Measurements from ENCODE around the gene TEAD3. TPM values are rescaled to one million over a fixed set of nuclear protein-coding genes. Genes with fewer than 3 reads are reported as not detected.

TEAD3 gene
- total and polyA plus RNA-seq, 4 donors = 15.0 to 20.7 (median 18.5) TPM

- H3K36me3 ChIP-seq (ENCODE audit: control insufficient read depth in 4 of 4, insufficient read depth in 4 of 4, low read length in 4 of 4) = peaks cover 0 to 24% (median 17%) of the 10 kb centered on the region in 4 donors
- H3K9me3 ChIP-seq (ENCODE audit: control insufficient read depth in 4 of 4, insufficient read depth in 3 of 4, low read length in 3 of 4) = no peaks in the 10 kb centered on the region
- H3K27me3 ChIP-seq (ENCODE audit: control insufficient read depth in 3 of 3, insufficient read depth in 3 of 3, low read length in 2 of 3) = no peaks in the 10 kb centered on the region
- no peak overlapping the region for H3K9ac ChIP-seq (ENCODE audit: insufficient read depth in 1 of 2, low read length in 2 of 2)
- H3K4me3 ChIP-seq = no peak overlapping the region
- WGBS, 2 donors = 79 to 90% methylated on average over 3 of the region's 3 CpGs
- TF ChIP-seq CTCF (IDR thresholded peaks at IDR 0.05; ENCODE audit: control extremely low read depth, extremely low read depth) = no peak
- H3K27ac ChIP-seq (ENCODE audit: low read depth in 1 of 2, low read length in 1 of 2) = no peak overlapping the region
- DNase-seq (no peak), ATAC-seq (ENCODE audit: insufficient read depth, low FRiP score) (no peak)
- peaks cover 0 to 2% (median 0%) of the 10 kb centered on the region in 5 donors for H3K4me1 ChIP-seq (ENCODE audit: control insufficient read depth in 5 of 5, insufficient read depth in 5 of 5, low read length in 5 of 5)
Observed at GRCh38 chr6:35461270-35461669, 35.6 kb downstream of the TEAD3 start.

GRCh38 chr6:35457907-35458306 is 39.0 kb downstream of the TEAD3 start:
- ATAC-seq (ENCODE audit: insufficient read depth, low FRiP score) = no peak
- Histone ChIP-seq H3K4me1 (ENCODE audit: control insufficient read depth in 5 of 5, insufficient read depth in 5 of 5, low read length in 5 of 5) (peaks cover 0 to 18% (median 2%) of the 10 kb centered on the region in 5 donors), H3K9ac (ENCODE audit: insufficient read depth in 1 of 2, low read length in 2 of 2) (no peak overlapping the region), H3K36me3 (ENCODE audit: control insufficient read depth in 4 of 4, insufficient read depth in 4 of 4, low read length in 4 of 4) (peaks cover 0 to 25% (median 18%) of the 10 kb centered on the region in 4 donors), H3K27ac (ENCODE audit: low read depth in 1 of 2, low read length in 1 of 2) (no peak overlapping the region), H3K27me3 (ENCODE audit: control insufficient read depth in 3 of 3, insufficient read depth in 3 of 3, low read length in 2 of 3) (no peaks in the 10 kb centered on the region), H3K9me3 (ENCODE audit: control insufficient read depth in 4 of 4, insufficient read depth in 3 of 4, low read length in 3 of 4) (no peaks in the 10 kb centered on the region), H3K4me3 (no peak overlapping the region)
- no peak for DNase-seq
- WGBS, 2 donors = 85 to 87% methylated on average over 4 of the region's 4 CpGs
- TF ChIP-seq CTCF (IDR thresholded peaks at IDR 0.05; ENCODE audit: control extremely low read depth, extremely low read depth) = no peak

GRCh38 chr6:35454391-35455110 is 42.3 kb downstream of the TEAD3 start:
- Histone ChIP-seq H3K4me1 (ENCODE audit: control insufficient read depth in 5 of 5, insufficient read depth in 5 of 5, low read length in 5 of 5) (peaks cover 0 to 25% (median 4%) of the 10 kb centered on the region in 5 donors), H3K27me3 (ENCODE audit: control insufficient read depth in 3 of 3, insufficient read depth in 3 of 3, low read length in 2 of 3) (no peaks in the 10 kb centered on the region), H3K36me3 (ENCODE audit: control insufficient read depth in 4 of 4, insufficient read depth in 4 of 4, low read length in 4 of 4) (peaks cover 0 to 15% (median 9%) of the 10 kb centered on the region in 4 donors), H3K9me3 (ENCODE audit: control insufficient read depth in 4 of 4, insufficient read depth in 3 of 4, low read length in 3 of 4) (no peaks in the 10 kb centered on the region), H3K27ac (ENCODE audit: low read depth in 1 of 2, low read length in 1 of 2) (no peak overlapping the region), H3K4me3 (no peak overlapping the region), H3K9ac (ENCODE audit: insufficient read depth in 1 of 2, low read length in 2 of 2) (no peak overlapping the region)
- ATAC-seq (ENCODE audit: insufficient read depth, low FRiP score) (no peak), DNase-seq (no peak)
- no peak for TF ChIP-seq CTCF (IDR thresholded peaks at IDR 0.05; ENCODE audit: control extremely low read depth, extremely low read depth)
- WGBS, 2 donors = 76 to 84% methylated on average over 9 of the region's 9 CpGs
